Measurements from ENCODE around the gene KIZ.

- TF ChIP-seq CTCF (IDR thresholded peaks at IDR 0.05; ENCODE audit: low read depth, low read length) (no peak), POLR2A (IDR thresholded peaks at IDR 0.05; ENCODE audit: extremely low read depth, insufficient read length) (no peak), MAX (IDR thresholded peaks at IDR 0.05; ENCODE audit: low read depth, low read length) (no peak)
Observed at GRCh38 chr20:21182832-21183563, 57.1 kb downstream of the KIZ start.

Measured in NB4 (cell line).